Heart left ventricle (tissue), 13 donors: ENCODE measurements around the gene FOXJ2.

Experiments used
- POLR2A ChIP-seq, 2 donors: fragments of 450-650 bp; IDR thresholded peaks; one replicate each; pipeline ENCODE4 v1.6.1; 2017; ENCODE audit warnings: antibody characterized with exemption in 2 of 2, mild to moderate bottlenecking in 2 of 2, moderate library complexity in 2 of 2
- TF ChIP-seq, protein P1 (sequence below), 12 donors: fragments of 200-600 bp; sonication (generic) in 4 of 12; IDR thresholded peaks; one replicate each; pipeline versions ENCODE4 v1.5.0 to v1.8.0; 2018 to 2022; ENCODE audit warnings: antibody characterized with exemption in 12 of 12, mild to moderate bottlenecking in 5 of 12
- donor health status: ischemic (EF 13 %, LVEDD 7.1; RV severe dilation, severe dysfunction).
- donor health status: DM: no; HTN: yes; CAD: no.
- donor health status: DM: no; HTN: no; CAD: no.
- donor health status: ischemic (EF 25% LVEDD 6.9; RV normal size, moderate dysfunction).
- donor health status: ischemic (EF 25% LVEDD 5.7; RV mildly dilated, moderate dysfunction).
- donor health status: ischemic (EF 35%, LVEDD 5.7; RV mildly dilated, moderate dysfunction).
- donor health status: nonischemic (EF 11% LVEDD 7.7; RV severe dilation, severe dysfunction).
- donor health status: DM: yes; HTN: yes; CAD: no.
- donor health status: PGD.
- donor health status: ischemic (EF 29% LVEDD 5.4; RV normal size, mild dysfunction).
- donor health status: nonischemic (EF 23%, LVEDD 6.1; RV moderate dilation, normal function).

DNA sequence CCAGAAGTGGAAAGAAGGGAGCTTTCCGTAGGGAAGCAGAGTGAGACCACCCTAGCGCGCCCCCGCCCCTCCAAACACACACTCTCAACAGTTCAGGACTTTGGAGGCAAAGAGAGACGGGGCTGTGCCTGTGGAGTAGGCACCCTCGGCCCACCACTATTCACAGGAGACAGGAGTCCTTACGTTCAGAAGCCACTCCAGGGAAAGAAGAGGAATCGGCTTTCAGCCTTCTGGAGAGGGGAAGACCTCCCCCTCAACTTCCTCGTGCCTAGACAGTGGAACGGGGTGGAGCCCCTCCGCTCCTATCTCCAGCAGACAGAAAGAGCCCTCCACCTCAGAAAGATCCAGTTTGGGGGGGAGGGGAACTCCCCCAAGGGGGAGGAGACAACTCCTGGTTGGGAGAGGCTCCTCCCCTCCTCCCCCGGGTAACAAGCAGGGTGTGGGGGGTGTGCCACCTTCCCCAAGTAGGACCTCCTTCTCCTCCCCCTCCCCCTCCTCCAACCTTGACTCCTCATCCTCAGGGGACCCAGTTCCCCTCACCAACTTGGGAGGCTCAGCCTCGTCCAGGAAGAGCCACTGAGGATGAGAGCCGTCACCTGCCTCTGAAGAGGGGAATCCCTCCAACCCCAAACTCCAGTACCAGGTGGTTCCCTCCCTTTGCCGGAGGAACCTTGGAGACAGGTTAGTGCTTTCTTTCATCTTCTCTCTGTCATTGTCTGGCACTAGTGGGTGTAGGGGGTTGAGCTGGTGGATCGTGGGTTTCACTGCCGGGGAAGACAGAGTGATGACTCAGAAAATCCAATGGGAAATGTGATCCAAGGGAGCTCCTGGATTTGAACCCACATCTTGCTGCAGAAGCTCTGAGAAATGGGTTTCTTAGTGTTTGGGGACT, 883 bp downstream of the FOXJ2 start:
- TF ChIP-seq, protein P1, sequence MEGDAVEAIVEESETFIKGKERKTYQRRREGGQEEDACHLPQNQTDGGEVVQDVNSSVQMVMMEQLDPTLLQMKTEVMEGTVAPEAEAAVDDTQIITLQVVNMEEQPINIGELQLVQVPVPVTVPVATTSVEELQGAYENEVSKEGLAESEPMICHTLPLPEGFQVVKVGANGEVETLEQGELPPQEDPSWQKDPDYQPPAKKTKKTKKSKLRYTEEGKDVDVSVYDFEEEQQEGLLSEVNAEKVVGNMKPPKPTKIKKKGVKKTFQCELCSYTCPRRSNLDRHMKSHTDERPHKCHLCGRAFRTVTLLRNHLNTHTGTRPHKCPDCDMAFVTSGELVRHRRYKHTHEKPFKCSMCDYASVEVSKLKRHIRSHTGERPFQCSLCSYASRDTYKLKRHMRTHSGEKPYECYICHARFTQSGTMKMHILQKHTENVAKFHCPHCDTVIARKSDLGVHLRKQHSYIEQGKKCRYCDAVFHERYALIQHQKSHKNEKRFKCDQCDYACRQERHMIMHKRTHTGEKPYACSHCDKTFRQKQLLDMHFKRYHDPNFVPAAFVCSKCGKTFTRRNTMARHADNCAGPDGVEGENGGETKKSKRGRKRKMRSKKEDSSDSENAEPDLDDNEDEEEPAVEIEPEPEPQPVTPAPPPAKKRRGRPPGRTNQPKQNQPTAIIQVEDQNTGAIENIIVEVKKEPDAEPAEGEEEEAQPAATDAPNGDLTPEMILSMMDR (IDR thresholded peaks at IDR 0.05), result no peak
- TF ChIP-seq POLR2A (IDR thresholded peaks at IDR 0.05), result no peak
